Tibial artery (tissue), 4 donors: ENCODE results near the gene GPRIN1.

ENCODE experiments used
- DNase-seq, 2 donors: peaks; one replicate each; pipeline ENCODE4 v3.0.0-alpha.2; 2019
- H3K27ac ChIP-seq, 2 donors: fragments of 200-600 bp; sonication (generic) in 1 of 2; 1 replicate in 1 of 2; 2 replicates in 1 of 2; pipeline ENCODE4 v1.5.1; 2018 to 2019; ENCODE audit warnings: mild to moderate bottlenecking in 1 of 2
- H3K27me3 ChIP-seq, 2 donors: fragments of 200-600 bp; sonication (generic) in 1 of 2; one replicate each; pipeline versions ENCODE4 v1.5.1 to v1.6.0; 2016 to 2019
- H3K36me3 ChIP-seq, 3 donors: fragments of 200-600 bp; sonication (generic) in 2 of 3; one replicate each; pipeline ENCODE4 v1.5.1; 2016 to 2019; ENCODE audit warnings: mild to moderate bottlenecking in 2 of 3
- H3K4me1 ChIP-seq, 4 donors: fragments of 200-600 bp; sonication (generic) in 2 of 4; 1 replicate in 3 of 4; 2 replicates in 1 of 4; pipeline ENCODE4 v1.5.1; 2016 to 2019
- H3K4me3 ChIP-seq, 2 donors: fragments of 200-600 bp; sonication (generic) in 1 of 2; 1 replicate in 1 of 2; 2 replicates in 1 of 2; pipeline ENCODE4 v1.5.1; 2018 to 2019; ENCODE audit warnings: mild to moderate bottlenecking in 2 of 2
- H3K9me3 ChIP-seq, 3 donors: fragments of 200-600 bp; sonication (generic) in 1 of 3; one replicate each; pipeline ENCODE4 v1.5.1; 2016 to 2019
- CTCF ChIP-seq, 2 experiments: fragments of 200-600 bp in 1 of 2; fragments of 450-650 bp in 1 of 2; IDR thresholded peaks; one replicate each; pipeline ENCODE4 v1.5.1; 2017 to 2019; ENCODE audit warnings: antibody characterized with exemption in 2 of 2, mild to moderate bottlenecking in 1 of 2, moderate library complexity in 1 of 2
- intact Hi-C: fragments of 100-400 bp; cut with DNase I; formaldehyde crosslinking; loops from one replicate; pipeline ENCODE4 v1.15.0; 2023; ENCODE audit warnings: low total_unique reads

The GPRIN1 gene

GRCh38 chr5:176642675-176643490, 32.9 kb upstream of the GPRIN1 start:
- no peak for DNase-seq
- no peaks in the 10 kb centered on the region for H3K9me3 ChIP-seq
- H3K4me3 ChIP-seq, result no peak overlapping the region
- no peaks in the 10 kb centered on the region for H3K27me3 ChIP-seq
- TF ChIP-seq CTCF (IDR thresholded peaks at IDR 0.05), result no peak
- no peak overlapping the region for H3K27ac ChIP-seq
- intact Hi-C loops, result loop anchor here (10.0 kb wide), 1 partner anchor 228 kb away; the partner anchor contains the start of gene CLTB
- H3K4me1 ChIP-seq, result peaks cover 0 to 14% (median 9%) of the 10 kb centered on the region in 4 donors
- no peaks in the 10 kb centered on the region for H3K36me3 ChIP-seq

GRCh38 chr5:176640616-176641015, 30.7 kb upstream of the GPRIN1 start:
- Histone ChIP-seq H3K36me3 (no peaks in the 10 kb centered on the region), H3K27me3 (no peaks in the 10 kb centered on the region), H3K27ac (no peak overlapping the region), H3K4me1 (peaks cover 0 to 6% (median 0%) of the 10 kb centered on the region in 4 donors), H3K9me3 (no peaks in the 10 kb centered on the region), H3K4me3 (no peak overlapping the region)
- no peak for TF ChIP-seq CTCF (IDR thresholded peaks at IDR 0.05)
- no peak for DNase-seq
- intact Hi-C loops, result loop anchor here (10.0 kb wide), 1 partner anchor 226 kb away; the partner anchor contains the start of gene CLTB

- DNase-seq, result peak; percentile 43 to 81
- no peak for TF ChIP-seq CTCF (IDR thresholded peaks at IDR 0.05)
- Histone ChIP-seq H3K9me3 (no peaks in the 10 kb centered on the region), H3K27me3 (no peaks in the 10 kb centered on the region), H3K36me3 (no peaks in the 10 kb centered on the region), H3K4me3 (no peak overlapping the region), H3K4me1 (peaks cover 0 to 6% (median 0%) of the 10 kb centered on the region in 4 donors), H3K27ac (no peak overlapping the region)
- intact Hi-C loops, result loop anchor here (10.0 kb wide), 1 partner anchor 225 kb away; the partner anchor contains the start of gene CLTB
Observed at GRCh38 chr5:176639981-176640380, 30.0 kb upstream of the GPRIN1 start.

GRCh38 chr5:176639208-176639607, 29.3 kb upstream of the GPRIN1 start:
- intact Hi-C loops, result no loop called here
- Histone ChIP-seq H3K27ac (no peak overlapping the region), H3K4me1 (peaks cover 0 to 6% (median 0%) of the 10 kb centered on the region in 4 donors), H3K4me3 (no peak overlapping the region), H3K36me3 (no peaks in the 10 kb centered on the region), H3K9me3 (no peaks in the 10 kb centered on the region), H3K27me3 (no peaks in the 10 kb centered on the region)
- no peak for TF ChIP-seq CTCF (IDR thresholded peaks at IDR 0.05)
- no peak for DNase-seq

- Histone ChIP-seq H3K27ac (no peak overlapping the region), H3K4me1 (peaks cover 0 to 6% (median 0%) of the 10 kb centered on the region in 4 donors), H3K36me3 (no peaks in the 10 kb centered on the region), H3K27me3 (peaks cover 0 to 6% of the 10 kb centered on the region in 2 donors), H3K4me3 (no peak overlapping the region), H3K9me3 (no peaks in the 10 kb centered on the region)
- TF ChIP-seq CTCF (IDR thresholded peaks at IDR 0.05), result no peak
- intact Hi-C loops, result no loop called here
- DNase-seq, result no peak
Observed at GRCh38 chr5:176638437-176638836, 28.5 kb upstream of the GPRIN1 start.
